A549 treated with ZK216348 at 1 μM for 4 hours (cell line): ENCODE measurements around the gene OR12D3. TPM values are rescaled to one million over a fixed set of nuclear protein-coding genes. Genes with fewer than 3 reads are reported as not detected.

Experiments used
- total RNA-seq: library from RNA; stranded (reverse); fragments of 200-300 nt; extraction: Qiagen RNA extraction; gene quantifications from 5 replicates; pipeline ENCODE4 v1.2.3, GENCODE V29; 2022; ENCODE audit warnings: low read depth

OR12D3 gene
- not detected in 5 replicates for total RNA-seq

GRCh38 chr6:29375191-29375590 is at the start of gene OR12D3:
TSS of gene OR12D3 (minus strand) at chr6:29375291. CDS start at chr6:29375287, 4 bp downstream.

GRCh38 chr6:29414588-29414987 is 39.5 kb upstream of the OR12D3 start, which contains the start of gene OR12D1:
TSS of gene OR12D1 (plus strand) at chr6:29414928.

GRCh38 chr6:29395331-29395730 is 20.2 kb upstream of the OR12D3 start, which contains the start of gene OR12D2:
TSS of gene OR12D2 (plus strand) at chr6:29395631. CDS start at chr6:29396700, 1,069 bp downstream.

GRCh38 chr6:29368765-29369164 is 6.3 kb downstream of the OR12D3 start, which contains the start of gene OR5V1:
TSS of gene OR5V1 (minus strand) at chr6:29368865. CDS start at chr6:29356195, 12,670 bp downstream.

Other genes starting within 250 kb of the OR12D3 start
- not detected in 5 replicates for gene OR2J2, start 204.4 kb downstream of the OR12D3 start, total RNA-seq
- not detected in 5 replicates for gene OR14J1, start 73.6 kb downstream of the OR12D3 start, total RNA-seq
- not detected in 5 replicates for gene OR5V1, start 6.4 kb downstream of the OR12D3 start, total RNA-seq
- gene OR12D2, start 20.3 kb upstream of the OR12D3 start, total RNA-seq: not detected in 5 replicates
- gene OR12D1, start 39.6 kb upstream of the OR12D3 start, total RNA-seq: not detected in 5 replicates
- not detected in 5 replicates for gene OR10C1, start 64.0 kb upstream of the OR12D3 start, total RNA-seq
- gene OR11A1, start 81.8 kb upstream of the OR12D3 start, total RNA-seq: not detected in 5 replicates
- gene OR2H1, start 81.9 kb upstream of the OR12D3 start, total RNA-seq: not detected in 5 replicates
- not detected in 5 replicates for gene MAS1L, start 112.7 kb upstream of the OR12D3 start, total RNA-seq
- 0.35 to 0.74 TPM (median 0.53 TPM) in 5 replicates for gene UBD, start 184.4 kb upstream of the OR12D3 start, total RNA-seq
- gene OR2H2, start 209.8 kb upstream of the OR12D3 start, total RNA-seq: not detected in 5 replicates